H9 (cell line): ENCODE measurements around the gene EPS15. TPM values are rescaled to one million over a fixed set of nuclear protein-coding genes. Genes with fewer than 3 reads are reported as not detected.

ENCODE experiments used
- DNase-seq: peaks from one replicate; pipeline ENCODE4 v3.0.0-alpha.2; 2017
- H2AFZ ChIP-seq: one replicate; pipeline ENCODE4 v1.6.1; 2013; ENCODE audit warnings: mild to moderate bottlenecking, low read length, control low read depth, moderate library complexity
- H2AK5ac ChIP-seq: 2 replicates; pipeline ENCODE4 v1.6.1; 2013; ENCODE audit warnings: low read length, control low read depth, mixed read lengths; ENCODE audit not compliant: insufficient read length
- H2BK120ac ChIP-seq: one replicate; pipeline ENCODE4 v1.6.1; 2013; ENCODE audit warnings: low read depth, mild to moderate bottlenecking, low read length, control low read depth, inconsistent platforms; ENCODE audit not compliant: poor library complexity, severe bottlenecking
- H2BK12ac ChIP-seq: 2 replicates; pipeline ENCODE4 v1.6.1; 2013; ENCODE audit warnings: low read length, control low read depth, mixed read lengths, low read depth; ENCODE audit not compliant: insufficient read length
- H2BK15ac ChIP-seq: 2 replicates; pipeline ENCODE4 v1.6.1; 2013; ENCODE audit warnings: low read depth, low read length, control low read depth
- H2BK20ac ChIP-seq: one replicate; pipeline ENCODE4 v1.6.1; 2013; ENCODE audit warnings: low read depth, mild to moderate bottlenecking, low read length, control low read depth, inconsistent platforms; ENCODE audit not compliant: poor library complexity, severe bottlenecking
- H2BK5ac ChIP-seq: 2 replicates; pipeline ENCODE4 v1.6.1; 2013; ENCODE audit warnings: low read length, control low read depth, mixed read lengths; ENCODE audit not compliant: insufficient read length
- H3K14ac ChIP-seq: 2 replicates; pipeline ENCODE4 v1.6.1; 2013; ENCODE audit warnings: low read length, control low read depth; ENCODE audit not compliant: insufficient read depth
- H3K18ac ChIP-seq: 2 replicates; pipeline ENCODE4 v1.6.1; 2013; ENCODE audit warnings: low read depth, mild to moderate bottlenecking, mixed read lengths, low read length, control low read depth; ENCODE audit not compliant: insufficient read length
- H3K23ac ChIP-seq: 2 replicates; pipeline ENCODE4 v1.6.1; 2013; ENCODE audit warnings: low read length, control low read depth, mixed read lengths, low read depth; ENCODE audit not compliant: insufficient read length
- H3K23me2 ChIP-seq: 2 replicates; pipeline ENCODE4 v1.6.1; 2013; ENCODE audit warnings: low read depth, mild to moderate bottlenecking, mixed read lengths, low read length, control low read depth; ENCODE audit not compliant: insufficient read length, poor library complexity, severe bottlenecking
- H3K27ac ChIP-seq: 2 replicates; pipeline ENCODE4 v1.5.1; 2013; ENCODE audit warnings: low read length, control low read depth, mixed read lengths, low read depth; ENCODE audit not compliant: insufficient read length
- H3K27me3 ChIP-seq: 2 replicates; pipeline ENCODE4 v1.6.1; 2013; ENCODE audit warnings: low read length, control low read depth, inconsistent platforms; ENCODE audit not compliant: insufficient read depth
- H3K4ac ChIP-seq: 2 replicates; pipeline ENCODE4 v1.6.1; 2013; ENCODE audit warnings: low read depth, mild to moderate bottlenecking, control low read depth, inconsistent platforms, low read length, moderate library complexity
- H3K4me1 ChIP-seq: 2 replicates; pipeline ENCODE4 v1.6.1; 2013; ENCODE audit warnings: low read length, control low read depth, inconsistent platforms; ENCODE audit not compliant: insufficient read depth
- H3K4me2 ChIP-seq: 2 replicates; pipeline ENCODE4 v1.6.1; 2013; ENCODE audit warnings: low read length, control low read depth, mixed read lengths; ENCODE audit not compliant: insufficient read length, insufficient read depth
- H3K56ac ChIP-seq: 2 replicates; pipeline ENCODE4 v1.6.1; 2013; ENCODE audit warnings: low read depth, mild to moderate bottlenecking, mixed read lengths, low read length, control low read depth; ENCODE audit not compliant: insufficient read length
- H3K79me1 ChIP-seq: 2 replicates; pipeline ENCODE4 v1.6.1; 2013; ENCODE audit warnings: low read depth, mild to moderate bottlenecking, moderate library complexity, low read length, control low read depth, inconsistent platforms; ENCODE audit not compliant: insufficient read depth, poor library complexity, severe bottlenecking
- H3K79me2 ChIP-seq: 2 replicates; pipeline ENCODE4 v1.6.1; 2013; ENCODE audit warnings: low read length, control low read depth, inconsistent platforms; ENCODE audit not compliant: insufficient read depth
- H3K9ac ChIP-seq: 2 replicates; pipeline ENCODE4 v1.6.1; 2013; ENCODE audit warnings: low read length, control low read depth, mixed read lengths; ENCODE audit not compliant: insufficient read length; ENCODE audit errors: extremely low read depth
- H3K9me3 ChIP-seq: one replicate; pipeline ENCODE4 v1.6.1; 2013; ENCODE audit warnings: low read depth, low read length, inconsistent platforms; ENCODE audit not compliant: control insufficient read depth
- H3T11ph ChIP-seq: one replicate; pipeline ENCODE4 v1.6.1; 2013; ENCODE audit warnings: mild to moderate bottlenecking, low read length, control low read depth, inconsistent platforms
- H4K20me1 ChIP-seq: one replicate; pipeline ENCODE4 v1.6.1; 2013; ENCODE audit not compliant: control insufficient read depth, insufficient read length, insufficient read depth
- H4K5ac ChIP-seq: 2 replicates; pipeline ENCODE4 v1.6.1; 2013; ENCODE audit warnings: low read depth, mild to moderate bottlenecking, mixed read lengths, low read length, control low read depth; ENCODE audit not compliant: insufficient read length
- H4K8ac ChIP-seq: replicated peaks from 2 replicates; pipeline ENCODE4 v1.6.1; 2013; ENCODE audit warnings: low read length, control low read depth, mixed read lengths, low read depth; ENCODE audit not compliant: insufficient read length
- H4K91ac ChIP-seq: 2 replicates; pipeline ENCODE4 v1.6.1; 2013; ENCODE audit warnings: low read depth, mild to moderate bottlenecking, moderate library complexity, mixed read lengths, low read length, control low read depth; ENCODE audit not compliant: insufficient read length
- H3K27ac Mint-ChIP-seq, 3 experiments: 2 replicates in 2 of 3; 3 replicates in 1 of 3; pipeline ENCODE4 v1.8.0; 2020 to 2021; ENCODE audit warnings: mixed read lengths in 3 of 3, mild to moderate bottlenecking in 1 of 3, moderate library complexity in 1 of 3
- H3K27me3 Mint-ChIP-seq: 2 replicates; pipeline ENCODE4 v1.8.0; 2021; ENCODE audit warnings: low read depth, mild to moderate bottlenecking, moderate library complexity, mixed read lengths
- H3K36me3 Mint-ChIP-seq, 3 experiments: 2 replicates in 2 of 3; 3 replicates in 1 of 3; pipeline ENCODE4 v1.8.0; 2020 to 2021; ENCODE audit warnings: low read depth in 3 of 3, mixed read lengths in 3 of 3; ENCODE audit not compliant: insufficient read depth in 1 of 3
- H3K4me1 Mint-ChIP-seq, 2 experiments: 2 replicates each; pipeline ENCODE4 v1.8.0; 2020; ENCODE audit warnings: mixed read lengths in 2 of 2
- H3K4me3 Mint-ChIP-seq, 2 experiments: 2 replicates in 1 of 2; 3 replicates in 1 of 2; pipeline ENCODE4 v1.8.0; 2020 to 2021; ENCODE audit warnings: mild to moderate bottlenecking in 2 of 2, mixed read lengths in 2 of 2, moderate library complexity in 1 of 2
- H3K9me3 Mint-ChIP-seq, 2 experiments: 2 replicates in 1 of 2; 3 replicates in 1 of 2; pipeline ENCODE4 v1.8.0; 2020; ENCODE audit warnings: mild to moderate bottlenecking in 2 of 2, mixed read lengths in 2 of 2, moderate library complexity in 1 of 2
- CTCF ChIP-seq: fragments of 200-600 bp; sonication (generic); conservative IDR thresholded peaks from 3 replicates; pipeline ENCODE4 v1.8.0; 2021; ENCODE audit warnings: antibody characterized with exemption, mild to moderate bottlenecking
- WGBS: extraction: QIAGEN DNeasy Blood & Tissue Kit; methylation state at CpG from one replicate; pipeline ENCODE4 v1.1.7; 2013; ENCODE audit warnings: missing lambda C conversion rate, low lambda C conversion rate, mixed read lengths; ENCODE audit not compliant: insufficient read length; ENCODE audit errors: extremely low coverage; 5-methylcytosine and 5-hydroxymethylcytosine counted together
- total RNA-seq: library from RNA; stranded (reverse); gene quantifications from 2 replicates; pipeline ENCODE4 v1.2.1, GENCODE V29; 2021

EPS15 gene
- total RNA-seq, 1 experiment from 2014 or later: 44.1 TPM

DNA sequence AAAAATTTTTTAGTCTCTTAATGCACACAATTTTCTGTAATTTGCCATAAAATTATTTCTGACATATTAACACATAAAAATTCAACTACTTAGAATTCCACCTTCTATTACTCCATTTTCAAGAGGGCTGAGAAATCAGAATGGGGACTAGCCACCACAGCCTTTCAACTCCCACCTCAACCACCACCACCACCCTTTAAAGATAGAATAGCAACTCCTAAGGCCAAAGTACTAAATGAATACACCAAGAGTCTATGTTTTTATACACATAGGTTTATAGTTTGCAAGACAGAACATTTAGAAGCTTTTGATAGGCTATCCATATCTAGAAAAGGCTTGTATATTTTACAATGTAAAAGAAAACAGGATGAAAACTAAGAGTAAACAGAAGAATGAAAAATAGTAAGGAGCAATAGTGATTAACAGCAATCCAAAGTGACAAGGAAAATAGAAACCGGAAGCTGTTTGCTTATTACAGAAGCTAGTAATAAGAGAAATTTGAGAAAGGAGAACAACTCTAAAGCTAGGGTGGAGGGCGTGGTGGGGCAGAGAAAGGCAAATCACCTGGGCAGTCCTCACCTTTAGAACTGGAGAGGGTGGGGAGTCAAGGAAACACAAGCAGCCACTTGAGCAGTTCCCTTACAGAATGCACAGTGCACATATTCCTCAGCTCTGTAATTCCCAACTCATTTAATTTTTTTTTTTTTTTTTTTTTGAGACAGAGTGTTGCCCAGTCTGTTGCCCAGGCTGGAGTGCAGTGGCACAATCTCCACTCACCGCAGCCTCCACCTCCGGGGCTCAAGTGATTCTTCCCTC is 27.7 kb downstream of the EPS15 start:
- TF ChIP-seq CTCF: no peak
- Histone ChIP-seq H2BK5ac (no peak overlapping the region), H3K27me3 (no peaks in the 10 kb centered on the region), H3K23me2 (no peaks in the 10 kb centered on the region), H3K9me3 (no peaks in the 10 kb centered on the region), H4K20me1 (no peaks in the 10 kb centered on the region), H3K4me2 (no peak overlapping the region), H4K5ac (no peak overlapping the region), H3K14ac (no peak overlapping the region), H4K8ac (no peak overlapping the region), H3T11ph (no peak overlapping the region), H3K9ac (no peak overlapping the region), H2BK15ac (no peak overlapping the region), H3K4ac (no peak overlapping the region), H2BK12ac (no peak overlapping the region), H3K23ac (no peak overlapping the region), H3K56ac (no peak overlapping the region), H3K79me2 (peaks cover 6% of the 10 kb centered on the region; the same call in 1 of the 2 replicates), H4K91ac (no peak overlapping the region), H2AFZ (no peak overlapping the region), H2BK20ac (no peak overlapping the region), H3K79me1 (peaks cover 2% of the 10 kb centered on the region), H3K18ac (no peak overlapping the region), H3K27ac (no peak overlapping the region), H2BK120ac (no peak overlapping the region), H3K4me1 (no peaks in the 10 kb centered on the region), H2AK5ac (no peak overlapping the region)
- Mint-ChIP-seq H3K4me1 (no peaks in the 10 kb centered on the region; a peak in 1 of 4 replicates), H3K4me3 (no peak overlapping the region), H3K27ac (no peak overlapping the region; a peak in 1 of 7 replicates), H3K27me3 (no peaks in the 10 kb centered on the region), H3K9me3 (no peaks in the 10 kb centered on the region), H3K36me3 (peaks cover 0 to 2% (median 0%) of the 10 kb centered on the region in 3 experiments; a peak in 1 of 7 replicates)
- DNase-seq: no peak
- WGBS: no CpG with 5 or more reads among the region's 4 CpGs
